ENCODE measurements around the gene DNAH14.
"Not testable (repeated sequence)": the region's sequence is repeated elsewhere in the genome, so short reads cannot be mapped to it uniquely, and the experiment has no call there.

Gene DNAH14

DNA sequence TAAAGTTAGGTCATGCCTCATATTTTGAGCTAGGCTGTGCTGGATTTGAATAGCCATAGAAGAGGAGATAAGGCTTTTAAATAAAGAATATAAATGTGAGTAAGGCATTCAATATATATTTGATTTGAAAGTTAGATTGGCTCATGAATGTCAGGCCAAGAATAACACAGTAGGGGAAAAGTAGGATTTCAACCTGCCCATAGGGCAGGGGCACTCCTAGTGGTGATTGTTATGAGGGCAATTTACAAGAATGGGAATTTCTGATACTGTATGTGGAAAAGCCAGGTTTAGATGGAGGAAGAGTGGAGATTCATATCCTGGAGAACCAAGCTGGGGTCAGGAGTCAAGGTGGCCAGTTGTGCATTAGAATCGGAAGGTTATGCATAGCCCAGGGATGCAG is 74.9 kb downstream of the DNAH14 start:
- H3K4me3 ChIP-seq (ENCODE audit: low read depth, low read length), result no peak overlapping the region
- TF ChIP-seq, protein P1, sequence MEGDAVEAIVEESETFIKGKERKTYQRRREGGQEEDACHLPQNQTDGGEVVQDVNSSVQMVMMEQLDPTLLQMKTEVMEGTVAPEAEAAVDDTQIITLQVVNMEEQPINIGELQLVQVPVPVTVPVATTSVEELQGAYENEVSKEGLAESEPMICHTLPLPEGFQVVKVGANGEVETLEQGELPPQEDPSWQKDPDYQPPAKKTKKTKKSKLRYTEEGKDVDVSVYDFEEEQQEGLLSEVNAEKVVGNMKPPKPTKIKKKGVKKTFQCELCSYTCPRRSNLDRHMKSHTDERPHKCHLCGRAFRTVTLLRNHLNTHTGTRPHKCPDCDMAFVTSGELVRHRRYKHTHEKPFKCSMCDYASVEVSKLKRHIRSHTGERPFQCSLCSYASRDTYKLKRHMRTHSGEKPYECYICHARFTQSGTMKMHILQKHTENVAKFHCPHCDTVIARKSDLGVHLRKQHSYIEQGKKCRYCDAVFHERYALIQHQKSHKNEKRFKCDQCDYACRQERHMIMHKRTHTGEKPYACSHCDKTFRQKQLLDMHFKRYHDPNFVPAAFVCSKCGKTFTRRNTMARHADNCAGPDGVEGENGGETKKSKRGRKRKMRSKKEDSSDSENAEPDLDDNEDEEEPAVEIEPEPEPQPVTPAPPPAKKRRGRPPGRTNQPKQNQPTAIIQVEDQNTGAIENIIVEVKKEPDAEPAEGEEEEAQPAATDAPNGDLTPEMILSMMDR (IDR thresholded peaks at IDR 0.05; ENCODE audit: borderline replicate concordance, insufficient read depth, low read depth, low read length), result no peak

DNA sequence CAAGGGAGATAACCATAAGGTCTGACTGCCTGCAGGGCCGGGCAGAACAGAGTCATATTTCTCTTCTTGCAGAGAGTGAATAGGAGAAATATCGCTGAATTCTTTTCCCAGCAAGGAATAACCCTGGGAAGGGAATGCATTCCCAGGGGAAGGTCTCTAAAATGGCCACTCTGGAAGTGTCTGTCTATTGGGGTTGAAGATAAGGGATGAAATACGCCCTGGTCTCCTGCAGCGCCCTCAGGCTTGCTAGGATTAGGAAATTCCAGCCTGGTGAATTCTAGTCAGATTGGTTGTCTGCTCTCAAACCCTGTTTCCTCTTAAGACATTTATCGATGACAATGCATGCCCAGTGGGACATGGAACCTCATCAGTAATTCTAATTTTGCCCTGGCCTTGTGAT is 76.9 kb downstream of the DNAH14 start:
- H3K4me3 ChIP-seq (ENCODE audit: low read depth, low read length), result not testable (repeated sequence)

DNA sequence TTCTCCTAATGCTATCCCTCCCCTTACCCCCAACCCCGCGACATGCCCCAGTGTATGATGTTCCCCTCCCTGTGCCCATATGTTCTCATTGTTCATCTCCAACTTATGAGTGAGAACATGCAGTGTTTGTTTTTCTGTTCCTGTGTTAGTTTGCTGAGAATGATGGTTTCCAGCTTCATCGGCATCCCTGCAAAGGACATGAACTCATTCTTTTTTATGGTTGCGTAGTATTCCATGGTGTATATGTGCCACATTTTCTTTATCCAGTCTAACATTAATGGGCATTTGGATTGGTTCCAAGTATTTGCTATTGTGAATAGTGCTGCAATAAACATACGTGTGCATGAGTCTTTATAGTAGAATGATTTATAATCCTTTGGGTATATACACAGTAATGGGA is 78.6 kb downstream of the DNAH14 start:
- H3K4me3 ChIP-seq (ENCODE audit: low read depth, low read length), result not testable (repeated sequence)

DNA sequence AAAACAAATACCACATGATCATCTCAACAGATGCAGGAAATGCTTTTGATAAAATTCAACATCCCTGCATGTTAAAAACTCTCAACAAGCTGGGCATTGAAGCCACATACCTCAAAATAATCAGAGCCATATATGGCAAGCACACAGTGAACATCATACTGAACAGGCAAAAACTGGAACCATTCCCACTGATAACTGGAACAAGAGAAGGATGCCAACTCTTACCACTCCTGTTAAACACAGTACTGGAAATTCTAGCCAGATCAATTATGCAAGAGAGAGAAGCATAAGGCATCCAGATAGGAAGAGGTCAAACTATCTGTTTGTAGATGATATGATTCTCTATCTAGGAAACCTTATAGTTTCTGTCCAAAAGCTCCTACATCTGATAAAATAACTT is 91.6 kb downstream of the DNAH14 start:
- H3K4me3 ChIP-seq (ENCODE audit: low read depth, low read length), result no peak overlapping the region
- TF ChIP-seq, protein P1 (IDR thresholded peaks at IDR 0.05; ENCODE audit: borderline replicate concordance, insufficient read depth, low read depth, low read length), result no peak

DNA sequence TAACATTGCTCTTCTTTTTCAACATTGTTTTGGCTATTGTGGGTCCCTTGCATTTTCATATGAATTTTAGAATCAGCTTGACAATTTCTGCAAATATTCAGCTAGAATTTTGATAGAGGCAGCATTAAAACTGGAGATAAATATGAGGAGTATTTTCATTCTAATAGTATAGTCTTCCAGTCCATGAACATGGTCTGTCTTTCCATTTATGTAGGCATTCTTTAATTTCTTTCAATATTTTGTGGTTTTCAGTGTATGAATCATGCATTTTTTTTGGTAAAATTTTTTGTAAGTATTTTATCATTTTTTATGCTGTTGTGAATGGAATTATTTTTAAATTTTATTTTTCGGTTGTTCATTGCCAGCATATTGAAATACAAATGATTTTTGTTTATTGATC is 97.2 kb downstream of the DNAH14 start:
- TF ChIP-seq, protein P1 (IDR thresholded peaks at IDR 0.05; ENCODE audit: borderline replicate concordance, insufficient read depth, low read depth, low read length), result no peak
- H3K4me3 ChIP-seq (ENCODE audit: low read depth, low read length), result no peak overlapping the region

DNA sequence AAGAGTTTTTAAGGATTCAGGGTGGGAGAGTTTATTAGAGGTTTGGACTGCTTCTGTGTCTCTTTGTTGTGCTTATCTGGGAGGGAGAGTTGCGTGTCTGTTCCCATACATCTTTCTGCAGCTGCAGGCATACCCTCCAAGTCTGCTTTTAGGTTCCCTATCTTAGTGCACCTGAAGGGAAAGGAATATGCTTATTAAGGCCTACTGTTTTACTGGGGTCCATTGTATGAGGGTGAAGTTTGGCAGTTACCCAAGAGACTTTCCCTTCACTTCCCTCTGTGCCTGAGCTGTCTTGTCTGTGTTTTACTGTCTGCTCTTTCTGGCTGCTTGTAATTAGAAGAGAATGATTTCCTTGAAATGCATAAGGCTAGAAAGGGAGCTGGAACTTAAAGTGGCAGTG is 107.0 kb downstream of the DNAH14 start:
- H3K4me3 ChIP-seq (ENCODE audit: low read depth, low read length), result not testable (repeated sequence)

DNA sequence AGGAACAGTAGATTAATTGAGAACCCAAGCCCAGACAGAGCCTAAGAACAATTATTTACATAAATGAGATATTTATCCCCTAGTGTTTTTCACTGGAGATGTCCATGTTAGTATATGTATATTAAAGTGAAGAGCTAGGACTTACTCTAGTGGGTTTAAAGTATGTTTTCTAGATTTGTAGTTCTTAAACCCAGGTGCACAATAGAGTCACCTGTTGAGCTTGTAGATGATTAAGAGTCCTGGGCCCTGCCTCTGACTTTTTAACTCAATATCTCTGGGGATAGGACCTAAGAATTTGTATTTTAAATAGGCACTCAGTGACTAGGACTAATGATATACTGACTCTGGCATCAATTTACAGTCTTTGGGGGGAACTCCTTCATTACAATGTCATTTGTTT is 112.8 kb downstream of the DNAH14 start:
- no peak overlapping the region for H3K4me3 ChIP-seq (ENCODE audit: low read depth, low read length)
- TF ChIP-seq, protein P1 (IDR thresholded peaks at IDR 0.05; ENCODE audit: borderline replicate concordance, insufficient read depth, low read depth, low read length), result no peak

DNA sequence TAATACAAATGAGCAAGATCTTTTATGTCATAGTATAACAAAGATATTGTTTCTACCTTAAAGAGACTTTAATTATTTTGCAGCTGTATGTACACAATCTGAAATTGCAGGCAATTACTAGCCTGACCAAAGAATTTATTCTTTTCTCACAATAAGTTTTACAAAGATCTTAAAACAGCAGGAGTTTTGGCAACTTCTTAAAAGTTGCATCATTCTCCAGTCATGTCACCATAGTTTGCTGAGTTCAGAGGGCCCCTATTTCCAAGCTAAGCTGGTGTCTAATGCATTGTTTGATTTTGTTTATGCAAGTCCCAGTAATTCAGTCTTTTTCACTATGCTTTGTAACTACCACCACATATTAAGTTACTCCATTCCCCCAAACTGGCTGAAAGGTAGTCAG is 114.8 kb downstream of the DNAH14 start:
- TF ChIP-seq, protein P1 (IDR thresholded peaks at IDR 0.05; ENCODE audit: borderline replicate concordance, insufficient read depth, low read depth, low read length), result no peak
- no peak overlapping the region for H3K4me3 ChIP-seq (ENCODE audit: low read depth, low read length)

DNA sequence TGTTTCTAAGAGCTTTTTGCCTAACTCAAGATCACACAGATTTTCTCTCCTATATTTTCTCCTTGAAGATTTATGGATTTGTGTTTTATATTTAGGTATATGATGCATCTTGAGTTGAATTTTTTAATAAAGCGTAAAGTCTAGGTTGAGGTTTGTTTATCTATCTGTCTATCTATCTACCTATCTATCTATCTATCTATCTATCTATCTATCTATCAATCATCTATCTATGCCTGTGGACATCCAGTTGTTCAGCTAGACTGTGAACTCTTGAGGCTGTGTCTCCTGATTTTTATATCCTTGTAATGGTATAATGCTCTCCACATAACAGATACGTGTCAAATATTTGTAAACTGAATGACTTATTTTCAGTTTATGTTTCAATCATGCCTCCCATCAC is 120.1 kb downstream of the DNAH14 start:
- TF ChIP-seq, protein P1 (IDR thresholded peaks at IDR 0.05; ENCODE audit: borderline replicate concordance, insufficient read depth, low read depth, low read length), result no peak
- H3K4me3 ChIP-seq (ENCODE audit: low read depth, low read length), result no peak overlapping the region
